OCI-LY1 (cell line): ENCODE data around the gene C4A.

Experiments
- H2AFZ ChIP-seq: fragments of 200-600 bp; sonication (generic), shearing (Covaris generic); 2 replicates; pipeline ENCODE4 v1.6.0; 2014; ENCODE audit warnings: antibody characterized with exemption, mild to moderate bottlenecking, low read length
- H3F3A ChIP-seq: fragments of 200-600 bp; sonication (generic), shearing (Covaris generic); 2 replicates; pipeline ENCODE4 v1.6.0; 2014; ENCODE audit warnings: mild to moderate bottlenecking, antibody characterized with exemption, low read length, moderate library complexity; ENCODE audit not compliant: insufficient read depth
- H3K27ac ChIP-seq: fragments of 200-600 bp; sonication (generic); 2 replicates; pipeline ENCODE4 v1.5.1; 2014; ENCODE audit warnings: low read length, mixed run types, mild to moderate bottlenecking, low read depth; ENCODE audit not compliant: poor library complexity, severe bottlenecking
- H3K27me3 ChIP-seq: fragments of 200-600 bp; sonication (generic); 2 replicates; pipeline ENCODE4 v1.6.0; 2014; ENCODE audit warnings: antibody characterized with exemption, mild to moderate bottlenecking, low read length, moderate library complexity; ENCODE audit not compliant: insufficient read depth
- H3K36me3 ChIP-seq: fragments of 200-600 bp; sonication (generic); 2 replicates; pipeline ENCODE4 v1.6.1; 2014; ENCODE audit warnings: mild to moderate bottlenecking, antibody characterized with exemption, low read length, moderate library complexity, mixed read lengths; ENCODE audit not compliant: insufficient read depth
- H3K4me1 ChIP-seq: fragments of 200-600 bp; sonication (generic); 2 replicates; pipeline ENCODE4 v1.5.1; 2014; ENCODE audit warnings: mild to moderate bottlenecking, low read length, moderate library complexity; ENCODE audit not compliant: insufficient read depth, severe bottlenecking
- H3K4me2 ChIP-seq: fragments of 200-600 bp; sonication (generic), shearing (Covaris generic); 2 replicates; pipeline ENCODE4 v1.6.1; 2014; ENCODE audit warnings: low read length
- H3K4me3 ChIP-seq: fragments of 200-600 bp; sonication (generic); 2 replicates; pipeline ENCODE4 v1.5.1; 2014; ENCODE audit warnings: low read length, low read depth, mild to moderate bottlenecking, mixed read lengths; ENCODE audit not compliant: poor library complexity, severe bottlenecking
- H3K79me2 ChIP-seq: fragments of 200-600 bp; shearing (Covaris generic); 2 replicates; pipeline ENCODE4 v1.6.1; 2016; ENCODE audit warnings: mixed run types, low read length, mixed read lengths; ENCODE audit not compliant: insufficient read depth
- H3K9ac ChIP-seq: fragments of 200-600 bp; sonication (generic), shearing (Covaris generic); 2 replicates; pipeline ENCODE4 v1.6.1; 2014; ENCODE audit warnings: mild to moderate bottlenecking, low read length, mixed read lengths
- H3K9me2 ChIP-seq: fragments of 200-600 bp; sonication (generic), shearing (Covaris generic); 2 replicates; pipeline ENCODE4 v1.6.1; 2014; ENCODE audit warnings: low read depth, mild to moderate bottlenecking, low read length, mixed read lengths
- H3K9me3 ChIP-seq: fragments of 200-600 bp; shearing (Covaris generic); 2 replicates; pipeline ENCODE4 v1.6.1; 2014; ENCODE audit warnings: low read length, mixed read lengths
- H4K20me1 ChIP-seq: fragments of 200-600 bp; sonication (generic), shearing (Covaris generic); 2 replicates; pipeline ENCODE4 v1.6.0; 2016; ENCODE audit warnings: mild to moderate bottlenecking, low read length; ENCODE audit not compliant: insufficient read depth
- CTCF ChIP-seq: fragments of 200-600 bp; sonication (generic), shearing (Covaris generic); IDR thresholded peaks from 2 replicates; pipeline ENCODE4 v1.5.1; 2017; ENCODE audit warnings: mild to moderate bottlenecking, antibody characterized with exemption, low read length, moderate library complexity, mixed read lengths
- EZH2 ChIP-seq: fragments of 200-600 bp; sonication (generic), shearing (Covaris generic); IDR thresholded peaks from 2 replicates; pipeline ENCODE4 v1.8.0; 2017; ENCODE audit warnings: borderline replicate concordance, mixed run types, mild to moderate bottlenecking, antibody characterized with exemption, low read length, moderate library complexity, mixed read lengths

C4A gene

DNA sequence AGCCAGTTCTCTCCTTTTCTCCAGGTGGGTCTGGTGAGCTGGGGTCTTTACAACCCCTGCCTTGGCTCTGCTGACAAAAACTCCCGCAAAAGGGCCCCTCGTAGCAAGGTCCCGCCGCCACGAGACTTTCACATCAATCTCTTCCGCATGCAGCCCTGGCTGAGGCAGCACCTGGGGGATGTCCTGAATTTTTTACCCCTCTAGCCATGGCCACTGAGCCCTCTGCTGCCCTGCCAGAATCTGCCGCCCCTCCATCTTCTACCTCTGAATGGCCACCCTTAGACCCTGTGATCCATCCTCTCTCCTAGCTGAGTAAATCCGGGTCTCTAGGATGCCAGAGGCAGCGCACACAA is 36.7 kb upstream of the C4A start:
- no peaks in the 10 kb centered on the region for H3F3A ChIP-seq
- H3K36me3 ChIP-seq: no peaks in the 10 kb centered on the region
- no peaks in the 10 kb centered on the region for H3K9me3 ChIP-seq
- H3K4me1 ChIP-seq: no peaks in the 10 kb centered on the region
- no peaks in the 10 kb centered on the region for H3K9me2 ChIP-seq
- H3K4me3 ChIP-seq: no peak overlapping the region
- no peaks in the 10 kb centered on the region for H3K79me2 ChIP-seq
- no peak overlapping the region for H3K4me2 ChIP-seq
- H3K9ac ChIP-seq: no peak overlapping the region
- H3K27me3 ChIP-seq: peaks cover 11% of the 10 kb centered on the region
- no peak overlapping the region for H2AFZ ChIP-seq
- TF ChIP-seq CTCF: no peak
- no peak for TF ChIP-seq EZH2
- no peak overlapping the region for H3K27ac ChIP-seq
- no peaks in the 10 kb centered on the region for H4K20me1 ChIP-seq

DNA sequence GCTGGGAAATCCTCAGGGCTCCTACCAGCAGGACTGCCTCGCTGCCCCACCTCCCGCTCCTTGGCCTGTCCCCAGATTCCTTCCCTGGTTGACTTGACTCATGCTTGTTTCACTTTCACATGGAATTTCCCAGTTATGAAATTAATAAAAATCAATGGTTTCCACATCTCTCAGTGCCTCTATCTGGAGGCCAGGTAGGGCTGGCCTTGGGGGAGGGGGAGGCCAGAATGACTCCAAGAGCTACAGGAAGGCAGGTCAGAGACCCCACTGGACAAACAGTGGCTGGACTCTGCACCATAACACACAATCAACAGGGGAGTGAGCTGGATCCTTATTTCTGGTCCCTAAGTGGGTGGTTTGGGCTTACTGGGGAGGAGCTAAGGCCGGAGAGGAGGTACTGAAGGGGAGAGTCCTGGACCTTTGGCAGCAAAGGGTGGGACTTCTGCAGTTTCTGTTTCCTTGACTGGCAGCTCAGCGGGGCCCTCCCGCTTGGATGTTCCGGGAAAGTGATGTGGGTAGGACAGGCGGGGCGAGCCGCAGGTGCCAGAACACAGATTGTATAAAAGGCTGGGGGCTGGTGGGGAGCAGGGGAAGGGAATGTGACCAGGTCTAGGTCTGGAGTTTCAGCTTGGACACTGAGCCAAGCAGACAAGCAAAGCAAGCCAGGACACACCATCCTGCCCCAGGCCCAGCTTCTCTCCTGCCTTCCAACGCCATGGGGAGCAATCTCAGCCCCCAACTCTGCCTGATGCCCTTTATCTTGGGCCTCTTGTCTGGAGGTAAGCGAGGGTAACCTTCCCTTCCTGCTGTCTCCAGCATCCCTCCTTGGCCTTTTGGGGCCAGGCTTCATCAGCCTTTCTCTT is 36.1 kb upstream of the C4A start, which contains the start of gene CFB:
CFB (plus strand) TSS at position 589 of the 863 bp plus-strand sequence; CDS start at position 716, 127 bp downstream.
- Histone ChIP-seq H3K9me3 (no peaks in the 10 kb centered on the region), H3K36me3 (no peaks in the 10 kb centered on the region), H3K4me1 (no peaks in the 10 kb centered on the region), H3K27ac (no peak within 1 kb of the TSS), H3K79me2 (no peaks in the 10 kb centered on the region), H3F3A (no peaks in the 10 kb centered on the region), H3K9me2 (no peaks in the 10 kb centered on the region), H3K4me2 (no peak within 1 kb of the TSS), H4K20me1 (no peaks in the 10 kb centered on the region), H3K27me3 (peaks cover 11% of the 10 kb centered on the region), H3K9ac (no peak within 1 kb of the TSS), H3K4me3 (no peak within 1 kb of the TSS), H2AFZ (no peak within 1 kb of the TSS)
- no peak for TF ChIP-seq EZH2
- TF ChIP-seq CTCF: no peak

DNA sequence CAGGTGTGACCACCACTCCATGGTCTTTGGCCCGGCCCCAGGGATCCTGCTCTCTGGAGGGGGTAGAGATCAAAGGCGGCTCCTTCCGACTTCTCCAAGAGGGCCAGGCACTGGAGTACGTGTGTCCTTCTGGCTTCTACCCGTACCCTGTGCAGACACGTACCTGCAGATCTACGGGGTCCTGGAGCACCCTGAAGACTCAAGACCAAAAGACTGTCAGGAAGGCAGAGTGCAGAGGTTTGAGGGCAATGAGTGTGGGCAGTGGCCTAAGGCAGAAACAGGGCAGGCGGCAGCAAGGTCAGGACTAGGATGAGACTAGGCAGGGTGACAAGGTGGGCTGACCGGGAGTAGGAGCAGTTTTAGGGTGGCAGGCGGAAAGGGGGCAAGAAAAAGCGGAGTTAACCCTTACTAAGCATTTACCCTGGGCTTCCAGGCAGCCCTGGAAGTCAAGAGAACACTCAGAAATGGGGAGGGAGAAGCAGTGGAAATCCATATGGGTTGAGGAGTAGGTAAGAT is 35.4 kb upstream of the C4A start:
- TF ChIP-seq CTCF (no peak), EZH2 (no peak)
- no peak overlapping the region for H2AFZ ChIP-seq
- no peak overlapping the region for H3K9ac ChIP-seq
- H3K9me2 ChIP-seq: no peaks in the 10 kb centered on the region
- H3K36me3 ChIP-seq: peaks cover 5% of the 10 kb centered on the region; the same call in 1 of the 2 replicates
- H3K79me2 ChIP-seq: no peaks in the 10 kb centered on the region
- no peaks in the 10 kb centered on the region for H3F3A ChIP-seq
- no peaks in the 10 kb centered on the region for H3K9me3 ChIP-seq
- no peaks in the 10 kb centered on the region for H3K4me1 ChIP-seq
- no peak overlapping the region for H3K4me3 ChIP-seq
- H3K4me2 ChIP-seq: no peak overlapping the region
- H4K20me1 ChIP-seq: no peaks in the 10 kb centered on the region
- no peak overlapping the region for H3K27ac ChIP-seq
- peaks cover 11% of the 10 kb centered on the region for H3K27me3 ChIP-seq
